Measurements from ENCODE around the gene FBLN5. TPM values are rescaled to one million over a fixed set of nuclear protein-coding genes. Genes with fewer than 3 reads are reported as not detected.

The FBLN5 gene
- total and polyA plus RNA-seq, 2 of the 4 experiments (the other 2 are of a cell fraction), result 10.6 to 76.4 TPM

GRCh38 chr14:91910196-91910595, 37.3 kb downstream of the FBLN5 start:
- H3K27me3 ChIP-seq (ENCODE audit: control insufficient read depth, insufficient read depth, low read length), result no peaks in the 10 kb centered on the region
- H3K4me2 ChIP-seq (ENCODE audit: low read depth, low read length), result no peak overlapping the region
- H2AK5ac ChIP-seq (ENCODE audit: low read depth, low read length), result no peak overlapping the region
- H3K4me1 ChIP-seq (ENCODE audit: control insufficient read depth, insufficient read depth, low read length), result no peaks in the 10 kb centered on the region
- intact Hi-C loops (cut with micrococcal nuclease), result loop anchor here (5.0 kb wide), 1 partner anchor 258 kb away; no protein-coding TSS in a partner anchor
- TF ChIP-seq RFX5 (IDR thresholded peaks at IDR 0.05; ENCODE audit: low read depth, low read length) (no peak), CEBPB (IDR thresholded peaks at IDR 0.05; ENCODE audit: low read depth, low read length) (no peak), POLR2A (IDR thresholded peaks at IDR 0.05; ENCODE audit: low read depth, low read length) (no peak), SMC3 (IDR thresholded peaks at IDR 0.05; ENCODE audit: low read depth, low read length) (no peak), CTCF (conservative IDR thresholded peaks at IDR 0.05; ENCODE audit: low read depth, low read length) (no peak), CHD1 (IDR thresholded peaks at IDR 0.05; ENCODE audit: low read depth, low read length) (no peak), BHLHE40 (IDR thresholded peaks at IDR 0.05; ENCODE audit: low read depth, low read length) (no peak), MXI1 (IDR thresholded peaks at IDR 0.05; ENCODE audit: borderline replicate concordance, low read depth, low read length) (no peak), NFE2L2 (IDR thresholded peaks at IDR 0.05; ENCODE audit: low read depth, low read length) (no peak), RCOR1 (IDR thresholded peaks at IDR 0.05; ENCODE audit: insufficient replicate concordance, low read length) (no peak), FOS (IDR thresholded peaks at IDR 0.05; ENCODE audit: low read depth, low read length) (no peak), MAZ (IDR thresholded peaks at IDR 0.05; ENCODE audit: borderline replicate concordance, low read depth, low read length) (no peak), RAD21 (IDR thresholded peaks at IDR 0.05; ENCODE audit: low read length) (no peak), USF2 (IDR thresholded peaks at IDR 0.05; ENCODE audit: low read depth, low read length) (no peak), MAFK (IDR thresholded peaks at IDR 0.05; ENCODE audit: low read depth, low read length) (no peak)
- TF ChIP-seq, protein P1, sequence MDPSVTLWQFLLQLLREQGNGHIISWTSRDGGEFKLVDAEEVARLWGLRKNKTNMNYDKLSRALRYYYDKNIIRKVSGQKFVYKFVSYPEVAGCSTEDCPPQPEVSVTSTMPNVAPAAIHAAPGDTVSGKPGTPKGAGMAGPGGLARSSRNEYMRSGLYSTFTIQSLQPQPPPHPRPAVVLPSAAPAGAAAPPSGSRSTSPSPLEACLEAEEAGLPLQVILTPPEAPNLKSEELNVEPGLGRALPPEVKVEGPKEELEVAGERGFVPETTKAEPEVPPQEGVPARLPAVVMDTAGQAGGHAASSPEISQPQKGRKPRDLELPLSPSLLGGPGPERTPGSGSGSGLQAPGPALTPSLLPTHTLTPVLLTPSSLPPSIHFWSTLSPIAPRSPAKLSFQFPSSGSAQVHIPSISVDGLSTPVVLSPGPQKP (IDR thresholded peaks at IDR 0.05; ENCODE audit: borderline replicate concordance, low read depth, low read length), result no peak
- no peak for DNase-seq
- no peak overlapping the region for H3K56ac ChIP-seq (ENCODE audit: extremely low read depth, insufficient read depth, low read length)
- no peak overlapping the region for H4K91ac ChIP-seq (ENCODE audit: insufficient read depth, low read depth, low read length)
- H4K8ac ChIP-seq (ENCODE audit: low read depth in 2 of 2, low read length in 2 of 2), result no peak overlapping the region
- peaks cover 8 to 23% of the 10 kb centered on the region in 2 experiments for H3K79me1 ChIP-seq (ENCODE audit: low read depth in 1 of 2, low read length in 2 of 2)
- no peak overlapping the region for H3K9ac ChIP-seq (ENCODE audit: low read depth, low read length)
- no peak overlapping the region for H2BK5ac ChIP-seq (ENCODE audit: low read depth, low read length, poor library complexity, severe bottlenecking)
- H2BK15ac ChIP-seq (ENCODE audit: low read depth, low read length), result no peak overlapping the region
- H4K20me1 ChIP-seq (ENCODE audit: insufficient read depth, low read length), result 0 out of 2 replicates have a peak, but pooled peaks cover 5% of the 10 kb centered on the region
- H2AK9ac ChIP-seq (replicated peaks; ENCODE audit: low read depth, low read length, poor library complexity), result no peak overlapping the region
- no peak overlapping the region for H3K4me3 ChIP-seq (ENCODE audit: insufficient read depth, low read depth, low read length)
- no peak overlapping the region for H3K14ac ChIP-seq (replicated peaks; ENCODE audit: low read depth, low read length)
- no peaks in the 10 kb centered on the region; the same call in 1 of the 2 replicates for H3K9me3 ChIP-seq (ENCODE audit: control insufficient read depth, insufficient read depth, low read length)
- no peak overlapping the region for H3K23ac ChIP-seq (ENCODE audit: low read depth, low read length)
- dilution Hi-C loops (cut with HindIII; ENCODE audit: low sequenced_read_pairs, unreplicated experiment), result no loop called here
- POLR2A ChIA-PET (ENCODE audit: unreplicated experiment), result no interaction called here
- H3K18ac ChIP-seq (ENCODE audit: low read depth, low read length), result no peak overlapping the region
- H3K27ac ChIP-seq (ENCODE audit: insufficient read depth, low read length), result no peak overlapping the region
- no peak overlapping the region for H3K4ac ChIP-seq (ENCODE audit: low read depth, low read length)
- H2AFZ ChIP-seq (replicated peaks; ENCODE audit: low read length, poor library complexity), result no peak overlapping the region
- H2BK20ac ChIP-seq (ENCODE audit: low read depth, low read length), result no peak overlapping the region
- ATAC-seq (ENCODE audit: low read depth), result no peak
- in situ Hi-C loops (cut with MboI; ENCODE audit: low sequenced_read_pairs), result no loop called here
- BruUV-seq (replicated peaks), result no TSS peak
- H4K5ac ChIP-seq (ENCODE audit: low read depth, low read length), result no peak overlapping the region
- peaks cover 5% of the 10 kb centered on the region; the same call in 1 of the 2 replicates for H3K36me3 ChIP-seq (ENCODE audit: control insufficient read depth, insufficient read depth, low read length)
- no CpG with 5 or more reads among the region's 9 CpGs for WGBS, 2 experiments (ENCODE audit: extremely low coverage in 2 of 2, insufficient read length in 1 of 2)
- CTCF ChIA-PET, result no interaction called here
- H2BK120ac ChIP-seq (ENCODE audit: low read depth, low read length), result no peak overlapping the region
- H3K9me1 ChIP-seq (ENCODE audit: insufficient read depth, low read length), result peaks cover under 1% of the 10 kb centered on the region; the same call in 1 of the 2 replicates

Data from IMR-90 (cell line).